Hematopoietic multipotent progenitor cell treated with erythropoietin and hydrocortisone succinate and interleukin-3 and kit ligand, for 17 days (in vitro differentiated cells): Measurements from ENCODE around the gene TULP4.

Experiments used
- DNase-seq: peaks from one replicate; pipeline ENCODE4 v3.0.0-alpha.2; 2015; ENCODE audit warnings: low spot score

The TULP4 gene

GRCh38 chr6:158358450-158359077, 46.3 kb downstream of the TULP4 start:
- no peak for DNase-seq

DNA sequence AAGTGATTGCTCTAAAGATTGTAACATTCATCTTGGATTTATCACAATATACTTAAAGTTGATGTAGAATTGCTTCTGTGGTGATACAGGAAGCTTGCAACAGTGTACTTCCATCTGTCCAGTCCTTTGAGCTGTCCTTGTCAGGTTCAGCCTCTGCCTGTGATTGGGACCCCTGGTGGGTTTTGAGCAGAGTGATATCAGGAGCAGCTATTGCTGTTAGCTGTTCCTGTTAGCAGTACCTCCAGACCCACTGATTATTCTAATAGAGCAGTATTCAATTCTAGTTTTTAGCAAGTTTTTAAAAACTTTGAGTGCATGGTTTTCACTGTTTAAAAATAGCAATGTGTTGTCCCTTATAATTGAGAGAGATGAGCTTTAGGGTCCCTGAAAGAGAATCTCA, 48.8 kb downstream of the TULP4 start:
- no peak for DNase-seq

DNA sequence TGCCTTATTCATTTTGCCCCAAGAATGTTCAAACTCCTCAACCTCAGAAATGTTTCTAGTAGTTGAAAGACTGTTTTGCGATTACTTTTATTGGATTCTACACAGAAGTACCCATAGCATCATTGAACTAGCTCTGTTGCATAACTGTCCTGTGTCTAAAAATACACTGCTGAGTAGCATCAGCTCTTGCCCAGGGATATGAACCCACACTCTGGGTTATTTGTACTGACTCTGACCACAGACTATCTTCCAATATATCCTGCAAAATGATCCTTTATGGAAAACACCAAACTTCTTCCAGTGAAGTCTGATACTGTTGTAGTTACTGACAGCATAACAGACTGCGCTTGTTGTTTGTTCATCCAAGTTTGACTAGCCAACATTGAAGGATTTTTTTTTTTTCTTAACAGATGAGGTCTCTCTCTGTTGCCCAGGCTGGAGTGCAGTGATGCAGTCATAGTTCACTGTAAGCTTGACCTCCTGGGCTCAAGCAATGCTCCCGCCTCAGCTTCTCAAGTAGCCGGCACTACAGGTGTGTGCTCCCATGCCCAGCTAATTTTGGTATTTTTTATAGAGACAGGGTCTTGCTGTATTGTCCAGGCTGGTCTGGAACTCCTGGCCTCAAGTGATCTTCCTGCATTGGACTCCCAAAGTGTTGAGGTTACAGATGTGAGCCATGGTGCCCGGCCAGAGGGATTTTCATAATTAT, 49.9 kb downstream of the TULP4 start:
- no peak for DNase-seq

DNA sequence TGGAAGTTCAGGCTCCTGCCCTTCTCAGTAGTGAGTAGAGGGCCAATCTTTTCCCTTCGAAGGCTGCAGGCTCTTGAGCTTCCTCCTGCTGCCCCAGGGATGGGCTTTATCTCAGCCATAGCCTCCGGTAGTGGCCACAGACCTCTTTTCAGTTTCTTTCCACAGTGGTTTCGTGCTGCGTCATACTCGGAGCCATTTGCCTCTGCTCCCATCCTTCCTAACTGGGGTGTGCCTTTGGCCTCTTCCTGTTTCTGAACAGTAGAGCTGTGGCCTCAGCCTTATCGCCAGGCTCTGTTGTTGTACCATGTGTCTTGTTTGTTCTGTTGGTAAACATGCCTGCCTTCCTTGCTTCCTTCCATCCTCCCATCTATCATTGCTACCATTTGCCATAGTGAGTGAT, 54.1 kb downstream of the TULP4 start:
- DNase-seq = no peak

DNA sequence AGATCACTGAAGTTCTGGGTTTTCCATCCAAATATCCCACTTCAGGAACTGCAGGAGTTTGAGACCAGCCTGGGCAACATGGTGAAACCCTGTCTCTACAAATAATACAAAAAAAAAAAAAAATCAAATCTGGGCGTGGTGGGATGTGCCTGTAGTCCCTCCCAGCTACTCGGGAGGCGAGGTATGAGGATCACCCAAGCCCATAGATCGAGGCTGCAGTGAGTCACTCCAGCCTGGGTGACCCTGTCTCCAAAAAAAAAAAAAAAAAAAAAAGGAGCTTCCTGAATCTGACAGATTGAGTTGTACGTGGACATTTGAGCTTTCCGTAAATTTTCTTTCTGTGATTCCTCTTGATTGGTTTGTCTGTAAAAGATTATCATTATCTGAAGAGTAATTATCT, 55.6 kb downstream of the TULP4 start:
- no peak for DNase-seq

- no peak for DNase-seq
These were observed 57.0 kb downstream of the TULP4 start for GRCh38 chr6:158369241-158369640.

- DNase-seq = no peak
These were observed 58.5 kb downstream of the TULP4 start for GRCh38 chr6:158370805-158371204.

DNA sequence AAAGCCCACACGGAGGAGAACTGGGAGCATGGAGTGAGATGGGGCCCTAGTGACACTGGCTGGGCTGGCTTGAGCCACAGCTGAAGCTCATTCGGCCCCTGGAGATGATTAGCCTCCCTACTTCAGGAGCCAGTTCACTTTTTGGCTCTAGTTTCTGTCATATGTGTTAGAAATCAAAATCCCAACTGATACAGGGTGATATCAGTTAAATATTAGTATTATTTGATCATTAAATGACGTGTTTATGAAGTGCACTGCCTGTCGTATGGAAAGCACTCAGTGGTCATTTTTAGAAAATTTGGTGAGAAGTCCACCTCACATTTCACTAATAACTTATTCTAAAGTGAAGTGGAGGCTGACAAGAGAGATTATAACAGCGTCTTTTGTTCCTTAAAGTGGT, 59.0 kb downstream of the TULP4 start:
- DNase-seq = no peak

DNA sequence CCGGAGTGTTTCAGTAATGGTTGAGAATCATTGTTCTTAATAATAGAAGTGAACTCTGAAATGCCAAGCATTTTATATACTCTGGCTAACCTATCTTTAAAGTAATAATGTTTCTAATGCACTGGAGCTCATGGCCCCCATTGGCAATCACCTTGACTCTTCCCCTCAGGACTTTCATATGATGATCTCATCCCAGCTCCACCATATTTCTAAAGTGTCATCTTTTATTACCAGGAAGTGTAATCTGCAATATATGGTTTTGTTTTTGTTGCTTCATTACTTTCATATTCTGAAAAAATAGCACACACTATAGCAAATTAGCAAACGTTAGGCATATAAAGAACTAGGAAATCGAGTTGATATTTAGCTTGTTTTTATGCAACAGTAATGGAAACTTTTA, 60.3 kb downstream of the TULP4 start:
- no peak for DNase-seq

- no peak for DNase-seq
These were observed 60.9 kb downstream of the TULP4 start for GRCh38 chr6:158373214-158373613.

GRCh38 chr6:158374020-158374419, 61.8 kb downstream of the TULP4 start:
- no peak for DNase-seq

- DNase-seq = no peak
These were observed 64.4 kb downstream of the TULP4 start for GRCh38 chr6:158376631-158377081.

DNA sequence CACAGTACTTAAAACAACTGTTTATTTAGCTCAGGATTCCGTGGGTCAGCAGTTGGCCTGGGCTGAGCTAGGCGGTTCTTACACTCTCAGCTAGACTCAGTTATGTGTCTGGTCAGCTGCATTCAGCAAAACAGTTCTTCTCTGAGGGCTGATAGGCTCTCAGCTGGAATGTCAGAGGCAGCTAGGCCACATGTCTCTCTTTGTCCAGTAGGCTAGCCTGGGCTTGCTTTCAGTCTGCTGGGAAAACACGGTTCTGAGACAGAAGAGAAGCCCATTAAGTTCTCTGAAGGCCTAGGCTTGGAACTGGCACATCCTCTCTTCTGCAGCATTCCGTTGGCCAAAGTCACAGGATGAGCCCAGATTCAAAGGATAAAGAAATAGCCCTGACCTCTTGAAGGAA, 65.6 kb downstream of the TULP4 start:
- no peak for DNase-seq

DNA sequence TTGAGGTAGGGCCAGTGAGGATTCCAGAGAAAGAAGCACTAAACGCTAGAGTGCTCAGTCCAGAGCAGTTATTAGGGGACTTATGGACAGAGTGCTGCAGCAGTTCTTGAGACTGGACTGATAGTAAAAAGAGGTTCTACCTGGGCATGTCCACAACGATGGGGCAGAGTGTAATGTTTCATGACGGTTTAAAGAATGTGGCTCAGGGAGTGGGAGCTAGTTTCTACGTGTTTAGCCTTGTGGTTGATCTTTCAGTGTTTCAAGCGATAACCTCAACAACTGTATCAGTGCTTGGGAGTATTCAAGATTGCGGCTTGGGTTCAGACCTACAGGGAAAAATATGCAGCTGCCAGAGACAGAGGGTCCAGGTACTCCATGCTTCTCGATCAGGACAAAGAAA, 67.1 kb downstream of the TULP4 start:
- DNase-seq = no peak

GRCh38 chr6:158381214-158381613, 68.9 kb downstream of the TULP4 start:
- no peak for DNase-seq

GRCh38 chr6:158382491-158382890, 70.2 kb downstream of the TULP4 start:
- no peak for DNase-seq

GRCh38 chr6:158383057-158383456, 70.8 kb downstream of the TULP4 start:
- DNase-seq = no peak

DNA sequence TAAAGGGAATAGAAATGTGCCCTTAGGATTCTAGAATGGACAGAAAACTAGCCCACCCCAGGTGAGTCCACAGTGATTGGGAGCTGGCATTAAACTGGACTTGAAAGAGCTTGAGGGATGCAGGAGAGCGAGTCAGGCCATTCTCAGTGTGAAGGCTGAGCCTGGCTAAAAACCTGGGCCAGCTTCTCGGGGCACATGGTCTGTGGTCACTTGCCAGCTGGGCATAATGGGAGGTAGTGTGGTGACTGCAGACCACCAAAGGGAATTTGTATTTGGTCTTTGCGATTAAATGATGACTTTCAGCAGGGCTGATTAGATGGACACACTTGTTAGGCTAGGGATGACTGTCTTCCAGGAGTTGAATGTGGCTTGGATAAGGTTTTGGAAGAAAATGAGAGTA, 71.3 kb downstream of the TULP4 start:
- DNase-seq = no peak

DNA sequence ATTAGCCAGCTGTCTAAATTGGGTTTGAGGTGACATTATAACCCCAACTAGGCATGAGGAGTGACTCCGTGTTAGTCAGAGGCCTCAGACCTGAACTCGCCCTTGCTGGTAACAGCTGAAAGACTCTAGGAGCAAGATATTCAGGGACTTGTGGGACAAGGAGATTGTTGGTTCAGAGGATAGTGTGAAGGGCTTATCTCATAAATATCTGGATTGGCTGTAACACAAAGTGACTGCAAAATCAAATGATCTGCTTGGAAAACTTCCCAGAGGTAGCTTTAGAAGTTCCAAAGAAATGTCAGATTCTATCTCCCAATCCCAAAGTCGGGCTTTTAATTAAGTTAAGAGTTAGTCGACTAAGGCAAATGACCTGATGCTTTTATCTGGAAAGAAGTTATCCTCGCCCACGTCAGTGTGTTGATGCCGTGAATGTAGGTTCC, 72.4 kb downstream of the TULP4 start:
- no peak for DNase-seq

- peak; percentile 14 for DNase-seq
These were observed 74.8 kb downstream of the TULP4 start for GRCh38 chr6:158387036-158387435.

GRCh38 chr6:158387578-158387977, 75.3 kb downstream of the TULP4 start:
- DNase-seq = no peak

DNA sequence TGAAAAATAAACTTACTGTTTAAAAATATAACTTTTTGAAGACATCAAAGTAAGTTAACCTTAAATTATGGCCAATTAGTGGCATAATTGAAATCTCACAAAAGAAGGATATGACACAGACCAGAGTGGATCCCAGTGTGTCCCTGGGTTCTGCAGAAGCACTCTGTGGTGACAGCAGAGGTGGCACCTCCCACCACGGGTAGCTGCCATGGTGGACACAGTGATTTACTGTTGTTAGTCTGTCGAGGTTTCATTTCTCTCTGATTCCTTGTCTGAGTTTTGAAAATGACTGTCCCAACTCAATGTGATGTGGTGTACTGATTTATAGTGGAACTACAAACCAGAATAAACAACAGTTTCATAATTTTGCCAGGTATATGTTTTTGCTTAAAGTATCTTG, 76.5 kb downstream of the TULP4 start:
- DNase-seq = no peak

GRCh38 chr6:158389193-158389919, 77.1 kb downstream of the TULP4 start:
- DNase-seq = no peak
